Lower leg skin (tissue), 3 donors: ENCODE data around the gene FCER2.

Experiments used
- POLR2A ChIP-seq, 2 donors: fragments of 450-650 bp; IDR thresholded peaks; one replicate each; pipeline ENCODE4 v1.6.1; 2016 to 2017; ENCODE audit warnings: antibody characterized with exemption in 2 of 2, mild to moderate bottlenecking in 1 of 2, moderate library complexity in 1 of 2
- TF ChIP-seq, protein P1 (sequence below), 3 donors: fragments of 450-650 bp; IDR thresholded peaks; one replicate each; pipeline ENCODE4 v1.5.1; 2016; ENCODE audit warnings: antibody characterized with exemption in 3 of 3, mild to moderate bottlenecking in 3 of 3, moderate library complexity in 2 of 3

DNA sequence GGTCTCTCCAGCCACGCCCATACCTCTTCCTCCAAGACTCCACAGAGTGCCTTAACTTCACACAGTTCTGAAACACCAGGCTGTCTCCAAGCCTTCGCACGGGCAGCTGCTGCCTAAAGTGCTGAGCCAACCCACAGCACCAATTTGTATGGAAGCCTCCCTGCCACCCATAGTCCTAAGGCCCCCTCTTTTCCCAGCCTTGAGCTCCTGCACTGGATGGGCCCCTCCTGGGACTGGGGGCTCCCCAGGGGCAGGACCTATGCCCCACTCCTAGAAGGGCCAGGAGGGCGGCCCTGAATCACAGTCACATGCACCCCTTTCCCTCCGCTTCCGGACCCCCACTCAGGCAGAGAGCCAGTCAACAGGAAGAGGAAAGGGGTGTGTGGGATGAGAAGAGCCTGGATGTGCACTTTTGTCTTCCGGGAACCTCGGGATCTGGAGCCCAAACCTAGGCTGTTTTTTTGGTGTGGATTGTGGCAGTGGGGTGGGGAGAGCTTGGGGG lies 5.1 kb upstream of the FCER2 start:
- TF ChIP-seq, protein P1, sequence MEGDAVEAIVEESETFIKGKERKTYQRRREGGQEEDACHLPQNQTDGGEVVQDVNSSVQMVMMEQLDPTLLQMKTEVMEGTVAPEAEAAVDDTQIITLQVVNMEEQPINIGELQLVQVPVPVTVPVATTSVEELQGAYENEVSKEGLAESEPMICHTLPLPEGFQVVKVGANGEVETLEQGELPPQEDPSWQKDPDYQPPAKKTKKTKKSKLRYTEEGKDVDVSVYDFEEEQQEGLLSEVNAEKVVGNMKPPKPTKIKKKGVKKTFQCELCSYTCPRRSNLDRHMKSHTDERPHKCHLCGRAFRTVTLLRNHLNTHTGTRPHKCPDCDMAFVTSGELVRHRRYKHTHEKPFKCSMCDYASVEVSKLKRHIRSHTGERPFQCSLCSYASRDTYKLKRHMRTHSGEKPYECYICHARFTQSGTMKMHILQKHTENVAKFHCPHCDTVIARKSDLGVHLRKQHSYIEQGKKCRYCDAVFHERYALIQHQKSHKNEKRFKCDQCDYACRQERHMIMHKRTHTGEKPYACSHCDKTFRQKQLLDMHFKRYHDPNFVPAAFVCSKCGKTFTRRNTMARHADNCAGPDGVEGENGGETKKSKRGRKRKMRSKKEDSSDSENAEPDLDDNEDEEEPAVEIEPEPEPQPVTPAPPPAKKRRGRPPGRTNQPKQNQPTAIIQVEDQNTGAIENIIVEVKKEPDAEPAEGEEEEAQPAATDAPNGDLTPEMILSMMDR (IDR thresholded peaks at IDR 0.05): no peak
- no peak for TF ChIP-seq POLR2A (IDR thresholded peaks at IDR 0.05)
